Stomach (tissue), 4 donors: ENCODE results near the gene FARS2.

Experiments
- EP300 ChIP-seq: sonication (generic); formaldehyde crosslinking; IDR thresholded peaks from one replicate; pipeline ENCODE4 v1.6.1; 2017; ENCODE audit warnings: antibody characterized with exemption
- POLR2A ChIP-seq, 4 donors: fragments of 450-650 bp; IDR thresholded peaks; one replicate each; pipeline ENCODE4 v1.6.1; 2016; ENCODE audit warnings: antibody characterized with exemption in 4 of 4, control low read depth in 2 of 4, mild to moderate bottlenecking in 1 of 4, moderate library complexity in 1 of 4
- TF ChIP-seq, protein P1 (sequence below), 7 experiments: fragments of 450-650 bp in 4 of 7; fragments of 200-600 bp in 3 of 7; sonication (generic) in 3 of 7; IDR thresholded peaks; one replicate each; pipeline ENCODE4 v1.5.1; 2016 to 2019; ENCODE audit warnings: antibody characterized with exemption in 7 of 7, control low read depth in 2 of 7, mild to moderate bottlenecking in 1 of 7

DNA sequence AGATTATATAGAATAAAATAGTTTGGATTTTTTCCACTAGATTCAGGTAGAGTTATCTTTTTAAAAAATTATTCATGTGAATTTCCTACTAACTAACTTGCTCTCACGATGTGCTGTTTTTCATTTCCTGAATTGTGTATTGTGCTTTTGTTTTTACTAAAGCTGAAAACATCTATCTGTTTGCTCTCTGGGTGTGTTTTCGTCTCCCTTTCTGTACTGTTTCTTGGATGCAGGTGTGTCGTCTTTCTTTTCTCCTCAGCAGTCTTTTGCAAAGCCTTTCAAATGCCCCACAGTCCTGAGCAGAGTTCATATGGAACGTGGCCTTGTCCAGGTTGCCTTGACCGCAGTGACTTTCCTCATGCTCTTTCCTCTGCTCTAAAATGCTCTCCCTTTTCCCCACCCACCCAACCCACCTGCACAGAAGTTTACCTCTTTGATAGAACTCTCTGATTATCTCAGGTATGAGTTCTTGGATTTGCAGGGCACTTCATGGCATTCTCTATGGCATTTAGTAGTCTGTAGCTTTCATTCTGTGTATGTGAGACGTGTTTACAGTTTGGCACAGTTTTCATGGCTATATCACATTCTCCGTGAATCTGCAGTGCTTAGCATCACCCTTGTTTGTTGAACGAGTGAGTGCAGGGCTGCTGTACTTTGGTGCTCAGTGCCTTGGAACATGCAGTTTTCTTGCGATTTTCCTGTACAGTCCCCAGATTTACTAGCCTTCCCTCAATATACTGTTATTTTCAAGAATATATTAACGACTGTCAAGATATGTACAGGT lies 77.1 kb downstream of the FARS2 start:
- TF ChIP-seq, protein P1, sequence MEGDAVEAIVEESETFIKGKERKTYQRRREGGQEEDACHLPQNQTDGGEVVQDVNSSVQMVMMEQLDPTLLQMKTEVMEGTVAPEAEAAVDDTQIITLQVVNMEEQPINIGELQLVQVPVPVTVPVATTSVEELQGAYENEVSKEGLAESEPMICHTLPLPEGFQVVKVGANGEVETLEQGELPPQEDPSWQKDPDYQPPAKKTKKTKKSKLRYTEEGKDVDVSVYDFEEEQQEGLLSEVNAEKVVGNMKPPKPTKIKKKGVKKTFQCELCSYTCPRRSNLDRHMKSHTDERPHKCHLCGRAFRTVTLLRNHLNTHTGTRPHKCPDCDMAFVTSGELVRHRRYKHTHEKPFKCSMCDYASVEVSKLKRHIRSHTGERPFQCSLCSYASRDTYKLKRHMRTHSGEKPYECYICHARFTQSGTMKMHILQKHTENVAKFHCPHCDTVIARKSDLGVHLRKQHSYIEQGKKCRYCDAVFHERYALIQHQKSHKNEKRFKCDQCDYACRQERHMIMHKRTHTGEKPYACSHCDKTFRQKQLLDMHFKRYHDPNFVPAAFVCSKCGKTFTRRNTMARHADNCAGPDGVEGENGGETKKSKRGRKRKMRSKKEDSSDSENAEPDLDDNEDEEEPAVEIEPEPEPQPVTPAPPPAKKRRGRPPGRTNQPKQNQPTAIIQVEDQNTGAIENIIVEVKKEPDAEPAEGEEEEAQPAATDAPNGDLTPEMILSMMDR (IDR thresholded peaks at IDR 0.05) = no peak
- TF ChIP-seq POLR2A (IDR thresholded peaks at IDR 0.05) = no peak
- TF ChIP-seq EP300 = no peak
